SK-N-SH (cell line): ENCODE measurements around the gene PRSS58. TPM values are rescaled to one million over a fixed set of nuclear protein-coding genes. Genes with fewer than 3 reads are reported as not detected.

Experiments used
- CTCF ChIA-PET: fragments of 300-600, 350-600 bp; formaldehyde crosslinking; extraction: SDS; loops from one replicate; lab custom pipeline; 2021; lab: Yijun Ruan, JAX
- POLR2A ChIA-PET: fragments of 350-600 bp; sonication (Branson Sonifier 250); formaldehyde crosslinking; extraction: SDS; loops from one replicate; lab custom pipeline; 2020; ENCODE audit warnings: antibody characterized with exemption, inconsistent platforms; lab: Yijun Ruan, JAX
- DNase-seq: peaks from one replicate; pipeline ENCODE4 v3.0.0; 2012
- H2AFZ ChIP-seq: fragments of 200-600 bp; sonication (generic); 2 replicates; pipeline ENCODE4 v1.8.1; 2016; ENCODE audit warnings: antibody characterized with exemption, mild to moderate bottlenecking, low read depth
- H3F3A ChIP-seq: fragments of 200-600 bp; sonication (generic); replicated peaks from 2 replicates; pipeline ENCODE3; 2016; ENCODE audit warnings: antibody characterized with exemption, mild to moderate bottlenecking; ENCODE audit not compliant: insufficient read depth
- H3K27ac ChIP-seq, 2 experiments: fragments of 200-500 bp in 1 of 2; fragments of 200-600 bp in 1 of 2; sonication (Bioruptor generic) in 1 of 2; sonication (generic), shearing (Covaris generic) in 1 of 2; 2 replicates each; pipeline versions ENCODE4 v1.5.1 to v1.6.1; 2014 to 2016; ENCODE audit warnings: low read depth in 2 of 2, inconsistent platforms in 1 of 2, low read length in 1 of 2, mild to moderate bottlenecking in 1 of 2, mixed read lengths in 1 of 2
- H3K27me3 ChIP-seq: fragments of 200-600 bp; sonication (generic), shearing (Covaris generic); 2 replicates; pipeline ENCODE4 v1.6.1; 2016; ENCODE audit warnings: mixed run types; ENCODE audit not compliant: insufficient read depth
- H3K36me3 ChIP-seq, 2 experiments: fragments of 200-500 bp in 1 of 2; fragments of 200-600 bp in 1 of 2; sonication (Bioruptor generic) in 1 of 2; sonication (generic) in 1 of 2; replicated peaks in 1 of 2; 2 replicates each; pipeline versions ENCODE3 to v1.5.1; 2014 to 2016; ENCODE audit warnings: low read length in 1 of 2, mild to moderate bottlenecking in 1 of 2; ENCODE audit not compliant: insufficient read depth in 2 of 2, control insufficient read depth in 1 of 2
- H3K4me1 ChIP-seq, 2 experiments: fragments of 200-500 bp in 1 of 2; fragments of 200-600 bp in 1 of 2; sonication (Bioruptor generic) in 1 of 2; sonication (generic), shearing (Covaris generic) in 1 of 2; 2 replicates each; pipeline versions ENCODE4 v1.5.1 to v1.6.1; 2014 to 2016; ENCODE audit warnings: low read depth in 1 of 2, low read length in 1 of 2, mixed run types in 1 of 2; ENCODE audit not compliant: insufficient read depth in 2 of 2, control insufficient read depth in 1 of 2
- H3K4me2 ChIP-seq: fragments of 200-600 bp; sonication (generic), shearing (Covaris generic); 2 replicates; pipeline ENCODE4 v1.6.1; 2017; ENCODE audit warnings: mixed run types
- H3K4me3 ChIP-seq, 2 experiments: fragments of 200-500 bp in 1 of 2; fragments of 200-600 bp in 1 of 2; sonication (Bioruptor generic) in 1 of 2; sonication (generic), shearing (Covaris generic) in 1 of 2; 2 replicates each; pipeline versions ENCODE4 v1.5.1 to v1.8.1; 2014 to 2016; ENCODE audit warnings: low read depth in 2 of 2, inconsistent platforms in 1 of 2, low read length in 1 of 2, mild to moderate bottlenecking in 1 of 2, mixed read lengths in 1 of 2, moderate library complexity in 1 of 2
- H3K79me2 ChIP-seq: fragments of 200-600 bp; sonication (generic); 2 replicates; pipeline ENCODE4 v1.8.1; 2017; ENCODE audit warnings: mild to moderate bottlenecking; ENCODE audit not compliant: insufficient read depth
- H3K9ac ChIP-seq: fragments of 200-600 bp; sonication (generic); 2 replicates; pipeline ENCODE4 v1.6.1; 2017; ENCODE audit warnings: mixed run types
- H3K9me2 ChIP-seq: fragments of 200-600 bp; sonication (generic); 2 replicates; pipeline ENCODE4 v1.6.1; 2017; ENCODE audit warnings: mixed run types
- H3K9me3 ChIP-seq: fragments of 200-600 bp; sonication (generic); 2 replicates; pipeline ENCODE4 v1.6.1; 2017; ENCODE audit warnings: mixed run types, mild to moderate bottlenecking, moderate library complexity
- H4K20me1 ChIP-seq: fragments of 200-600 bp; sonication (generic); 2 replicates; pipeline ENCODE4 v1.6.1; 2017; ENCODE audit warnings: mild to moderate bottlenecking, mixed run types; ENCODE audit not compliant: insufficient read depth
- FOXJ3 ChIP-seq: sonication (generic); formaldehyde crosslinking; IDR thresholded peaks from 2 replicates; pipeline ENCODE4 v1.5.1; 2020; ENCODE audit warnings: mild to moderate bottlenecking, missing genetic modification reagents
- GABPA ChIP-seq: IDR thresholded peaks from 2 replicates; pipeline ENCODE4 v1.4.0; 2012; ENCODE audit warnings: low read depth, mild to moderate bottlenecking
- GATA2 ChIP-seq: sonication (generic); formaldehyde crosslinking; IDR thresholded peaks from 2 replicates; pipeline ENCODE4 v1.5.0; 2020; ENCODE audit warnings: mild to moderate bottlenecking, missing genetic modification reagents
- JUND ChIP-seq: IDR thresholded peaks from 2 replicates; pipeline ENCODE4 v1.4.0; 2012
- MEF2A ChIP-seq: IDR thresholded peaks from 2 replicates; pipeline ENCODE4 v1.4.0; 2012; ENCODE audit warnings: low read depth, borderline replicate concordance
- POLR2AphosphoS5 ChIP-seq: IDR thresholded peaks from 2 replicates; pipeline ENCODE4 v1.6.1; 2012; ENCODE audit warnings: low read depth, low read length
- RFX5 ChIP-seq: IDR thresholded peaks from 2 replicates; pipeline ENCODE4 v1.6.1; 2012; ENCODE audit warnings: mild to moderate bottlenecking, improper control_type of control experiment, low read length
- RXRA ChIP-seq: IDR thresholded peaks from 2 replicates; pipeline ENCODE4 v1.4.0; 2012; ENCODE audit warnings: low read depth, mild to moderate bottlenecking, borderline replicate concordance
- SIN3A ChIP-seq: IDR thresholded peaks from 2 replicates; pipeline ENCODE4 v1.6.1; 2012; ENCODE audit warnings: low read depth, mild to moderate bottlenecking, low read length, moderate library complexity, borderline replicate concordance
- SMC3 ChIP-seq: IDR thresholded peaks from 2 replicates; pipeline ENCODE4 v1.6.1; 2012; ENCODE audit warnings: low read depth, low read length, improper control_type of control experiment
- TAF1 ChIP-seq: IDR thresholded peaks from 2 replicates; pipeline ENCODE4 v1.6.1; 2012; ENCODE audit warnings: low read depth, mild to moderate bottlenecking, low read length, moderate library complexity, borderline replicate concordance
- TCF12 ChIP-seq: IDR thresholded peaks from 2 replicates; pipeline ENCODE4 v1.4.0; 2012
- TEAD4 ChIP-seq: IDR thresholded peaks from 2 replicates; pipeline ENCODE4 v1.4.0; 2012; ENCODE audit warnings: mild to moderate bottlenecking, borderline replicate concordance; ENCODE audit not compliant: insufficient read depth
- WGBS: methylation state at CpG from one replicate; pipeline ENCODE4 v1.1.6; 2017; ENCODE audit warnings: low lambda C conversion rate; 5-methylcytosine and 5-hydroxymethylcytosine counted together
- polyA plus RNA-seq, 3 experiments: library from polyadenylated mRNA; depleted of rRNA; stranded (reverse); fragments of >200 nt; gene quantifications; 2 replicates each; pipeline ENCODE4 v1.2.3, GENCODE V29; 2012
- TF ChIP-seq, protein P1 (sequence below): IDR thresholded peaks from 2 replicates; pipeline ENCODE4; 2012
- TF ChIP-seq, protein P2 (sequence below): IDR thresholded peaks from 2 replicates; pipeline ENCODE4 v1.4.0; 2012; ENCODE audit warnings: low read depth, borderline replicate concordance
- TF ChIP-seq, protein P3 (sequence below): IDR thresholded peaks from 2 replicates; pipeline ENCODE4 v1.6.1; 2012; ENCODE audit warnings: mild to moderate bottlenecking, low read depth, low read length, moderate library complexity
- TF ChIP-seq, protein P4 (sequence below): fragments of 150-350 bp; IDR thresholded peaks from 2 replicates; pipeline ENCODE4 v1.6.1; 2016; ENCODE audit warnings: mild to moderate bottlenecking, low read depth, low read length
- TF ChIP-seq, protein P5 (sequence below): IDR thresholded peaks from 2 replicates; pipeline ENCODE4 v1.4.0; 2012; ENCODE audit warnings: low read depth, borderline replicate concordance
- TF ChIP-seq, protein P6 (sequence below): IDR thresholded peaks from 2 replicates; pipeline ENCODE4 v1.4.0; 2012; ENCODE audit warnings: low read depth
- TF ChIP-seq, protein P7 (sequence below): fragments of 150-350 bp; IDR thresholded peaks from 2 replicates; pipeline ENCODE4 v1.6.1; 2017; ENCODE audit warnings: antibody characterized with exemption, low read length, low read depth, borderline replicate concordance

The PRSS58 gene
- polyA plus RNA-seq, 1 of the 3 experiments (the other 2 are of a cell fraction) = not detected

DNA sequence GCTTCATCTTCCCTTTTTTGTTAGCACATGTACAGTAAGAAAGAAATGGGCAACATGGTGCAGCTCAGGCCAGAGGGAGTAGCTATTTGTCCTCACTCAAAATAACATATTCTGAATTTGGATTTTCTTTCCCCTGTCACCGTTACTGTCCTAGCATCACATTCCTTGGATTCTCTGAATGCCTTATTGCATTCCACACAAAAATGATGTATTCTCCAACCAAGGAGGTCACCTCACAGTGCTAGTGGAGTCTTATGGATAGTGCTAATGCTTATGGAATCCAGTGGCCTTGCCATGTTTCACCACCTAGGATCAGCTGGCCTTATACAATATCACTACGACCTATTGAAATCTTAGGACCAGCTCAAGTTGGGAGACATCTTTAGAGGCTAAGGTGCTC is 7.2 kb downstream of the PRSS58 start:
- H3K4me2 ChIP-seq = no peak overlapping the region
- no peak for DNase-seq
- no peak overlapping the region for H3K4me3 ChIP-seq
- H3F3A ChIP-seq = no peaks in the 10 kb centered on the region
- WGBS = 12% methylated on average over 2 of the region's 2 CpGs
- ChIA-PET POLR2A (no interaction called here), CTCF (interaction anchor here (0.6 to 1.5 kb wide), 2 partner anchors 274 to 341 kb away, joined by 3 to 4 read pairs; no protein-coding TSS in a partner anchor)
- H3K4me1 ChIP-seq = no peaks in the 10 kb centered on the region
- no peak overlapping the region for H3K27ac ChIP-seq
- no peaks in the 10 kb centered on the region for H3K36me3 ChIP-seq
- H3K9me2 ChIP-seq = no peaks in the 10 kb centered on the region
- H4K20me1 ChIP-seq = no peaks in the 10 kb centered on the region
- no peaks in the 10 kb centered on the region for H3K79me2 ChIP-seq
- no peak overlapping the region for H3K9ac ChIP-seq
- no peak overlapping the region for H2AFZ ChIP-seq
- no peaks in the 10 kb centered on the region for H3K9me3 ChIP-seq
- TF ChIP-seq, protein P1, sequence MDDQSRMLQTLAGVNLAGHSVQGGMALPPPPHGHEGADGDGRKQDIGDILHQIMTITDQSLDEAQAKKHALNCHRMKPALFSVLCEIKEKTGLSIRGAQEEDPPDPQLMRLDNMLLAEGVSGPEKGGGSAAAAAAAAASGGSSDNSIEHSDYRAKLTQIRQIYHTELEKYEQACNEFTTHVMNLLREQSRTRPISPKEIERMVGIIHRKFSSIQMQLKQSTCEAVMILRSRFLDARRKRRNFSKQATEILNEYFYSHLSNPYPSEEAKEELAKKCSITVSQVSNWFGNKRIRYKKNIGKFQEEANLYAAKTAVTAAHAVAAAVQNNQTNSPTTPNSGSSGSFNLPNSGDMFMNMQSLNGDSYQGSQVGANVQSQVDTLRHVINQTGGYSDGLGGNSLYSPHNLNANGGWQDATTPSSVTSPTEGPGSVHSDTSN = no peak
- no peak for TF ChIP-seq TCF12
- TF ChIP-seq SIN3A = no peak
- TF ChIP-seq MEF2A = no peak
- TF ChIP-seq, protein P2, sequence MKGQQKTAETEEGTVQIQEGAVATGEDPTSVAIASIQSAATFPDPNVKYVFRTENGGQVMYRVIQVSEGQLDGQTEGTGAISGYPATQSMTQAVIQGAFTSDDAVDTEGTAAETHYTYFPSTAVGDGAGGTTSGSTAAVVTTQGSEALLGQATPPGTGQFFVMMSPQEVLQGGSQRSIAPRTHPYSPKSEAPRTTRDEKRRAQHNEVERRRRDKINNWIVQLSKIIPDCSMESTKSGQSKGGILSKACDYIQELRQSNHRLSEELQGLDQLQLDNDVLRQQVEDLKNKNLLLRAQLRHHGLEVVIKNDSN = no peak
- TF ChIP-seq SMC3 = no peak
- TF ChIP-seq GABPA = no peak
- TF ChIP-seq, protein P3, sequence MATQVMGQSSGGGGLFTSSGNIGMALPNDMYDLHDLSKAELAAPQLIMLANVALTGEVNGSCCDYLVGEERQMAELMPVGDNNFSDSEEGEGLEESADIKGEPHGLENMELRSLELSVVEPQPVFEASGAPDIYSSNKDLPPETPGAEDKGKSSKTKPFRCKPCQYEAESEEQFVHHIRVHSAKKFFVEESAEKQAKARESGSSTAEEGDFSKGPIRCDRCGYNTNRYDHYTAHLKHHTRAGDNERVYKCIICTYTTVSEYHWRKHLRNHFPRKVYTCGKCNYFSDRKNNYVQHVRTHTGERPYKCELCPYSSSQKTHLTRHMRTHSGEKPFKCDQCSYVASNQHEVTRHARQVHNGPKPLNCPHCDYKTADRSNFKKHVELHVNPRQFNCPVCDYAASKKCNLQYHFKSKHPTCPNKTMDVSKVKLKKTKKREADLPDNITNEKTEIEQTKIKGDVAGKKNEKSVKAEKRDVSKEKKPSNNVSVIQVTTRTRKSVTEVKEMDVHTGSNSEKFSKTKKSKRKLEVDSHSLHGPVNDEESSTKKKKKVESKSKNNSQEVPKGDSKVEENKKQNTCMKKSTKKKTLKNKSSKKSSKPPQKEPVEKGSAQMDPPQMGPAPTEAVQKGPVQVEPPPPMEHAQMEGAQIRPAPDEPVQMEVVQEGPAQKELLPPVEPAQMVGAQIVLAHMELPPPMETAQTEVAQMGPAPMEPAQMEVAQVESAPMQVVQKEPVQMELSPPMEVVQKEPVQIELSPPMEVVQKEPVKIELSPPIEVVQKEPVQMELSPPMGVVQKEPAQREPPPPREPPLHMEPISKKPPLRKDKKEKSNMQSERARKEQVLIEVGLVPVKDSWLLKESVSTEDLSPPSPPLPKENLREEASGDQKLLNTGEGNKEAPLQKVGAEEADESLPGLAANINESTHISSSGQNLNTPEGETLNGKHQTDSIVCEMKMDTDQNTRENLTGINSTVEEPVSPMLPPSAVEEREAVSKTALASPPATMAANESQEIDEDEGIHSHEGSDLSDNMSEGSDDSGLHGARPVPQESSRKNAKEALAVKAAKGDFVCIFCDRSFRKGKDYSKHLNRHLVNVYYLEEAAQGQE = no peak
- TF ChIP-seq POLR2AphosphoS5 = no peak
- TF ChIP-seq, protein P4, sequence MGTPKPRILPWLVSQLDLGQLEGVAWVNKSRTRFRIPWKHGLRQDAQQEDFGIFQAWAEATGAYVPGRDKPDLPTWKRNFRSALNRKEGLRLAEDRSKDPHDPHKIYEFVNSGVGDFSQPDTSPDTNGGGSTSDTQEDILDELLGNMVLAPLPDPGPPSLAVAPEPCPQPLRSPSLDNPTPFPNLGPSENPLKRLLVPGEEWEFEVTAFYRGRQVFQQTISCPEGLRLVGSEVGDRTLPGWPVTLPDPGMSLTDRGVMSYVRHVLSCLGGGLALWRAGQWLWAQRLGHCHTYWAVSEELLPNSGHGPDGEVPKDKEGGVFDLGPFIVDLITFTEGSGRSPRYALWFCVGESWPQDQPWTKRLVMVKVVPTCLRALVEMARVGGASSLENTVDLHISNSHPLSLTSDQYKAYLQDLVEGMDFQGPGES = no peak
- TF ChIP-seq, protein P5, sequence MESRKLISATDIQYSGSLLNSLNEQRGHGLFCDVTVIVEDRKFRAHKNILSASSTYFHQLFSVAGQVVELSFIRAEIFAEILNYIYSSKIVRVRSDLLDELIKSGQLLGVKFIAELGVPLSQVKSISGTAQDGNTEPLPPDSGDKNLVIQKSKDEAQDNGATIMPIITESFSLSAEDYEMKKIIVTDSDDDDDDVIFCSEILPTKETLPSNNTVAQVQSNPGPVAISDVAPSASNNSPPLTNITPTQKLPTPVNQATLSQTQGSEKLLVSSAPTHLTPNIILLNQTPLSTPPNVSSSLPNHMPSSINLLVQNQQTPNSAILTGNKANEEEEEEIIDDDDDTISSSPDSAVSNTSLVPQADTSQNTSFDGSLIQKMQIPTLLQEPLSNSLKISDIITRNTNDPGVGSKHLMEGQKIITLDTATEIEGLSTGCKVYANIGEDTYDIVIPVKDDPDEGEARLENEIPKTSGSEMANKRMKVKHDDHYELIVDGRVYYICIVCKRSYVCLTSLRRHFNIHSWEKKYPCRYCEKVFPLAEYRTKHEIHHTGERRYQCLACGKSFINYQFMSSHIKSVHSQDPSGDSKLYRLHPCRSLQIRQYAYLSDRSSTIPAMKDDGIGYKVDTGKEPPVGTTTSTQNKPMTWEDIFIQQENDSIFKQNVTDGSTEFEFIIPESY = no peak
- TF ChIP-seq, protein P6, sequence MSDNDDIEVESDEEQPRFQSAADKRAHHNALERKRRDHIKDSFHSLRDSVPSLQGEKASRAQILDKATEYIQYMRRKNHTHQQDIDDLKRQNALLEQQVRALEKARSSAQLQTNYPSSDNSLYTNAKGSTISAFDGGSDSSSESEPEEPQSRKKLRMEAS = no peak
- TF ChIP-seq, protein P7, sequence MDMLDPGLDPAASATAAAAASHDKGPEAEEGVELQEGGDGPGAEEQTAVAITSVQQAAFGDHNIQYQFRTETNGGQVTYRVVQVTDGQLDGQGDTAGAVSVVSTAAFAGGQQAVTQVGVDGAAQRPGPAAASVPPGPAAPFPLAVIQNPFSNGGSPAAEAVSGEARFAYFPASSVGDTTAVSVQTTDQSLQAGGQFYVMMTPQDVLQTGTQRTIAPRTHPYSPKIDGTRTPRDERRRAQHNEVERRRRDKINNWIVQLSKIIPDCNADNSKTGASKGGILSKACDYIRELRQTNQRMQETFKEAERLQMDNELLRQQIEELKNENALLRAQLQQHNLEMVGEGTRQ = no peak
- TF ChIP-seq TEAD4 = no peak
- no peak for TF ChIP-seq GATA2
- TF ChIP-seq JUND = no peak
- TF ChIP-seq RXRA = no peak
- no peak for TF ChIP-seq RFX5
- TF ChIP-seq TAF1 = no peak
- TF ChIP-seq FOXJ3 (CRISPR knock-in tag) = no peak
- peaks cover 23% of the 10 kb centered on the region; the same call in 1 of the 2 replicates for H3K27me3 ChIP-seq
